HG03139 (cell line): Measurements from ENCODE around the gene PCCB.
A peak's percentile ranks its signal among the peaks of the same experiment; 100 is the strongest.
"Not testable (repeated sequence)": the region's sequence is repeated elsewhere in the genome, so short reads cannot be mapped to it uniquely, and the experiment has no call there.

Experiments
- ATAC-seq: cut with Tn5 transposase; IDR thresholded peaks from one replicate; pipeline ENCODE4 v1.9.1; 2021; ENCODE audit not compliant: unreplicated experiment

The PCCB gene

GRCh38 chr3:136311261-136311660 is 61.1 kb downstream of the PCCB start:
- no peak for ATAC-seq

- no peak for ATAC-seq
Observed at GRCh38 chr3:136311968-136312367, 61.8 kb downstream of the PCCB start.

GRCh38 chr3:136326316-136326715 is 76.2 kb downstream of the PCCB start:
- no peak for ATAC-seq

- ATAC-seq, result no peak
Observed at GRCh38 chr3:136327671-136328070, 77.5 kb downstream of the PCCB start.

- ATAC-seq, result no peak
Observed at GRCh38 chr3:136329593-136329992, 79.5 kb downstream of the PCCB start.

- no peak for ATAC-seq
Observed at GRCh38 chr3:136330900-136331299, 80.8 kb downstream of the PCCB start.

- no peak for ATAC-seq
Observed at GRCh38 chr3:136332302-136332701, 82.2 kb downstream of the PCCB start.

- no peak for ATAC-seq
Observed at GRCh38 chr3:136332776-136333175, 82.6 kb downstream of the PCCB start.

GRCh38 chr3:136334209-136334608 is 84.1 kb downstream of the PCCB start:
- no peak for ATAC-seq

GRCh38 chr3:136334726-136335125 is 84.6 kb downstream of the PCCB start:
- not testable (repeated sequence) for ATAC-seq

GRCh38 chr3:136336329-136337100 is 86.4 kb downstream of the PCCB start:
- ATAC-seq, result no peak

GRCh38 chr3:136343446-136343845 is 93.3 kb downstream of the PCCB start:
- no peak for ATAC-seq

GRCh38 chr3:136343873-136344555 is 93.9 kb downstream of the PCCB start:
- ATAC-seq, result no peak

GRCh38 chr3:136346486-136346885 is 96.3 kb downstream of the PCCB start:
- ATAC-seq, result no peak

GRCh38 chr3:136350132-136350531 is 100.0 kb downstream of the PCCB start:
- ATAC-seq, result no peak

- ATAC-seq, result no peak
Observed at GRCh38 chr3:136350557-136350956, 100.4 kb downstream of the PCCB start.

- no peak for ATAC-seq
Observed at GRCh38 chr3:136351351-136351750, 101.2 kb downstream of the PCCB start.

- no peak for ATAC-seq
Observed at GRCh38 chr3:136351905-136352304, 101.8 kb downstream of the PCCB start.

- peak; percentile 71 for ATAC-seq
Observed at GRCh38 chr3:136353461-136353860, 103.3 kb downstream of the PCCB start.

- ATAC-seq, result no peak
Observed at GRCh38 chr3:136366289-136366688, 116.1 kb downstream of the PCCB start.

GRCh38 chr3:136375800-136376199 is 125.7 kb downstream of the PCCB start:
- not testable (repeated sequence) for ATAC-seq

- ATAC-seq, result no peak
Observed at GRCh38 chr3:136377508-136377907, 127.4 kb downstream of the PCCB start.
